Measurements from ENCODE around the gene NCKAP5. TPM values are rescaled to one million over a fixed set of nuclear protein-coding genes. Genes with fewer than 3 reads are reported as not detected.

NCKAP5 gene
- total RNA-seq, 1 donor from 2014 or later: 0.26 TPM

DNA sequence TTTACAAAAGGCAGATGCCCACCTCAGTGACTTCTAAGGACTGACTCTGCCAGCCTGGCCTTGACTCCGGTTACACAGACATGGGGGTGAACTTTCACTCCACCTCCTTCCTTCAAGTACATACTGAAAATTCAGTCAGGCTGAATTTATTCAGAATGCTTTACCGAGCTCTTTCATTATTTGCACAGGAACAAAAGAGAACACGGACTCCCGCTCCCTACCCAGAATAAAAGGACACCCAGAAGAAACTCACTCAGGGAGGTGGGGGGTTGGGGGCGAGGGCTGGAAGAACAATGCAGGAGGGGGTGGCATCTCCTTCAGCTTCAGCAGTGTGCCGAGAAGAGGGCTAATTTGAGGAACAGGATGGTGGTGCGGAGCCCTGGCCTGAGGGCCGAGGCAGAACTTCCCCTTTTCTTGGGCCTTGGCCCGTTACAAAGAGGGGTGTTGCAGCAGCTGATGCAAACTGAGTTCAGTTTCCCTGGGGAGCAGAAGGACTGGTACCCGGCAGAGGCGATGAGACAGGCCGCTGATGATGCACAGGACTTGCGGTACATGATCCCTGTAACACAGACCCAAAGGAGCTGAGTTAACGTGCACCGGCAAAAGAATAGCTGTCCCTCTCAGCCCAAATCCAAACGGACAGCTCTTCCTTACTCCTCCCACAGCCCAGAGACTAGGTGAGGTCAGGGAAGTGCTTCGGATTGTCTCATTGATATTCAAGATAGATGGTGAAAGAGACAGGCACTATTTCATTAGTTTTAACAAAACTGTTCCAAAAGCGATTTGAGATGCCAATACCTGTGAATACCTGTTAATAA lies 922.3 kb downstream of the NCKAP5 start:
- H3K4me3 ChIP-seq (ENCODE audit: low read depth, low read length): no peak overlapping the region
- TF ChIP-seq, protein P1, sequence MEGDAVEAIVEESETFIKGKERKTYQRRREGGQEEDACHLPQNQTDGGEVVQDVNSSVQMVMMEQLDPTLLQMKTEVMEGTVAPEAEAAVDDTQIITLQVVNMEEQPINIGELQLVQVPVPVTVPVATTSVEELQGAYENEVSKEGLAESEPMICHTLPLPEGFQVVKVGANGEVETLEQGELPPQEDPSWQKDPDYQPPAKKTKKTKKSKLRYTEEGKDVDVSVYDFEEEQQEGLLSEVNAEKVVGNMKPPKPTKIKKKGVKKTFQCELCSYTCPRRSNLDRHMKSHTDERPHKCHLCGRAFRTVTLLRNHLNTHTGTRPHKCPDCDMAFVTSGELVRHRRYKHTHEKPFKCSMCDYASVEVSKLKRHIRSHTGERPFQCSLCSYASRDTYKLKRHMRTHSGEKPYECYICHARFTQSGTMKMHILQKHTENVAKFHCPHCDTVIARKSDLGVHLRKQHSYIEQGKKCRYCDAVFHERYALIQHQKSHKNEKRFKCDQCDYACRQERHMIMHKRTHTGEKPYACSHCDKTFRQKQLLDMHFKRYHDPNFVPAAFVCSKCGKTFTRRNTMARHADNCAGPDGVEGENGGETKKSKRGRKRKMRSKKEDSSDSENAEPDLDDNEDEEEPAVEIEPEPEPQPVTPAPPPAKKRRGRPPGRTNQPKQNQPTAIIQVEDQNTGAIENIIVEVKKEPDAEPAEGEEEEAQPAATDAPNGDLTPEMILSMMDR (IDR thresholded peaks at IDR 0.05; ENCODE audit: insufficient read depth, low read length, severe bottlenecking): no peak
- FAIRE-seq (no peak), DNase-seq (ENCODE audit: low read depth) (no peak)
- peaks cover 3% of the 10 kb centered on the region for H3K36me3 ChIP-seq (ENCODE audit: control insufficient read depth, insufficient read depth, low read length)
- no peaks in the 10 kb centered on the region for H3K27me3 ChIP-seq (ENCODE audit: control insufficient read depth, insufficient read depth, low read length)

- TF ChIP-seq, protein P1 (IDR thresholded peaks at IDR 0.05; ENCODE audit: insufficient read depth, low read length, severe bottlenecking): no peak
- Histone ChIP-seq H3K27me3 (ENCODE audit: control insufficient read depth, insufficient read depth, low read length) (no peaks in the 10 kb centered on the region), H3K4me3 (ENCODE audit: low read depth, low read length) (no peak overlapping the region), H3K36me3 (ENCODE audit: control insufficient read depth, insufficient read depth, low read length) (peaks cover 3% of the 10 kb centered on the region)
- DNase-seq (ENCODE audit: low read depth) (peak; percentile 19), FAIRE-seq (no peak)
Measured at GRCh38 chr2:132645176-132645575, 923.1 kb downstream of the NCKAP5 start.

DNA sequence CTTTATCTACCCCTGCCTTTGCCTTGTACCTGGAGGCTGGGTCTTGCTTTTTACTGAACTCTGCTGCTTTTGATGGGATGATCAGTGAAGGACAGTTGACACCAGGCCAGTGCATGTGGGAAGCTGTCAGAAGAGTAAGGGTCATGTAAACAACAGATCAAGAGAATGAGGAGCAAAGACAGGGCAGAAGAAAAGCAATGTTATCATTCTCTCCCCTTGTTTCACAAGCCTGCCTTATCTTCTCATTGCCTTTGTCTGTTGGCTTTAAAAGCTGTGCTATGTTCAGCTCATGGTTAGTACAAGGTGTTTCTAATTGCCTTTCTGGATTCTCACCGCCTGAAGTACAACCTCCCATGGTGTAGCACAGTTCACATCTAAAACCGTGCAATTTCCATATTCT lies 925.8 kb downstream of the NCKAP5 start:
- Histone ChIP-seq H3K36me3 (ENCODE audit: control insufficient read depth, insufficient read depth, low read length) (peaks cover 3% of the 10 kb centered on the region), H3K4me3 (ENCODE audit: low read depth, low read length) (no peak overlapping the region), H3K27me3 (ENCODE audit: control insufficient read depth, insufficient read depth, low read length) (no peaks in the 10 kb centered on the region)
- TF ChIP-seq, protein P1 (IDR thresholded peaks at IDR 0.05; ENCODE audit: insufficient read depth, low read length, severe bottlenecking): no peak
- no peak for FAIRE-seq
- DNase-seq (ENCODE audit: low read depth): no peak

DNA sequence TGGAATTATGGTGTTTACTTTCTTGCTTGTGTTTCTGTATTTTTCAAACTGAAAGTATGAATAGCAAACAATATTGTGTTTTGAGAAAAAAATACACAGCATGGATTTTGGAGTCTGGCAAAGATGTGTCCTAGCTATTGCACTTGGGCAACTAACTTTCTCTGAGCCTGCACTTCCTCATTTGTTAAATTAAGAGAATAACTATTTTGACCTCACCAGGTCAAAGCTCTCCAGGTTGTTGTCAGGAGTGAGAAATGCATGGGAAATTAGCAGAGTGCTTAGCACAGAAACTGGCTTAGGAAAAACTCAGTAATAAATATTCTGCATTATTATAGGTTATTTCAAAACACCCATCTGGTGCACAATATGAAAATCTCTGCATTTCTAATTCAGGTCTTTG lies 926.4 kb downstream of the NCKAP5 start:
- Histone ChIP-seq H3K36me3 (ENCODE audit: control insufficient read depth, insufficient read depth, low read length) (peaks cover 3% of the 10 kb centered on the region), H3K4me3 (ENCODE audit: low read depth, low read length) (no peak overlapping the region), H3K27me3 (ENCODE audit: control insufficient read depth, insufficient read depth, low read length) (no peaks in the 10 kb centered on the region)
- TF ChIP-seq, protein P1 (IDR thresholded peaks at IDR 0.05; ENCODE audit: insufficient read depth, low read length, severe bottlenecking): no peak
- FAIRE-seq (no peak), DNase-seq (ENCODE audit: low read depth) (no peak)

DNA sequence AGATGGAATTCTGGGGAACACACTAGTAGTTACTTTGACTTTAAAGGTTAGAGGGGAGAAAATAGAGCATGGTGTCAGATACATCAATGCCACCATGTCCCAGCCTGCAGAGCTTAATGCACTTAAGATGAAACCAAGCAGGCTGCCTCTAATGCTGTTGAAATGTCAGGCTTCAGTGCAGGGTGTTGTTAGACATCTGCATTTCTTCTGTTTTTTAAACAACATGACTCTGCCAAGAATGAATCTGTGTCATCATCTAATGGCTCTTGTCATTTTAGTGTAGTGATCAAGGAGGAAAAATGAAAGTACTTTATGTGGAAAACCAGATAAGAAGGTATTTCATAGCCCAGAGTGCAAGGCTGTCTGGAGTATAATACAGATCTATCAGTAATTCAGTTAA lies 928.1 kb downstream of the NCKAP5 start:
- Histone ChIP-seq H3K36me3 (ENCODE audit: control insufficient read depth, insufficient read depth, low read length) (no peaks in the 10 kb centered on the region), H3K27me3 (ENCODE audit: control insufficient read depth, insufficient read depth, low read length) (no peaks in the 10 kb centered on the region), H3K4me3 (ENCODE audit: low read depth, low read length) (no peak overlapping the region)
- DNase-seq (ENCODE audit: low read depth) (no peak), FAIRE-seq (no peak)
- TF ChIP-seq, protein P1 (IDR thresholded peaks at IDR 0.05; ENCODE audit: insufficient read depth, low read length, severe bottlenecking): no peak

Measured in bronchial epithelial cell (primary cell).